SW480 (cell line): ENCODE results near the gene FAM53B.

Experiments
- DNase-seq: peaks from one replicate; pipeline ENCODE4 v3.0.0-alpha.2; 2016; ENCODE audit warnings: low spot score

FAM53B gene

GRCh38 chr10:124742413-124743190 lies 1.6 kb downstream of the FAM53B start:
- peak; percentile 72 for DNase-seq

- DNase-seq, result no peak
These were observed 2.2 kb downstream of the FAM53B start for GRCh38 chr10:124741922-124742412.

- peak; percentile 65 for DNase-seq
These were observed 2.8 kb downstream of the FAM53B start for GRCh38 chr10:124741281-124741921.

- no peak for DNase-seq
These were observed 3.6 kb downstream of the FAM53B start for GRCh38 chr10:124740369-124741280.

- no peak for DNase-seq
These were observed 4.2 kb downstream of the FAM53B start for GRCh38 chr10:124739986-124740368.

GRCh38 chr10:124739119-124739921 lies 4.9 kb downstream of the FAM53B start:
- no peak for DNase-seq

GRCh38 chr10:124738441-124738840 lies 5.7 kb downstream of the FAM53B start:
- no peak for DNase-seq

- no peak for DNase-seq
These were observed 6.5 kb downstream of the FAM53B start for GRCh38 chr10:124737708-124738107.

- no peak for DNase-seq
These were observed 7.0 kb downstream of the FAM53B start for GRCh38 chr10:124737221-124737620.

- DNase-seq, result no peak
These were observed 7.6 kb downstream of the FAM53B start for GRCh38 chr10:124736491-124737136.

- no peak for DNase-seq
These were observed 8.5 kb downstream of the FAM53B start for GRCh38 chr10:124735491-124736286.

GRCh38 chr10:124734311-124735166 lies 9.6 kb downstream of the FAM53B start:
- no peak for DNase-seq

- DNase-seq, result no peak
These were observed 10.5 kb downstream of the FAM53B start for GRCh38 chr10:124733571-124734245.

- DNase-seq, result no peak
These were observed 11.1 kb downstream of the FAM53B start for GRCh38 chr10:124732931-124733570.

GRCh38 chr10:124731551-124731950 lies 12.6 kb downstream of the FAM53B start:
- no peak for DNase-seq

- DNase-seq, result no peak
These were observed 13.4 kb downstream of the FAM53B start for GRCh38 chr10:124730790-124731189.

GRCh38 chr10:124728830-124729661 lies 15.1 kb downstream of the FAM53B start:
- DNase-seq, result no peak
